ENCODE data around the gene SMARCB1. TPM values are rescaled to one million over a fixed set of nuclear protein-coding genes. Genes with fewer than 3 reads are reported as not detected.

The SMARCB1 gene
- total RNA-seq, 1 experiment from 2014 or later = 136 TPM

DNA sequence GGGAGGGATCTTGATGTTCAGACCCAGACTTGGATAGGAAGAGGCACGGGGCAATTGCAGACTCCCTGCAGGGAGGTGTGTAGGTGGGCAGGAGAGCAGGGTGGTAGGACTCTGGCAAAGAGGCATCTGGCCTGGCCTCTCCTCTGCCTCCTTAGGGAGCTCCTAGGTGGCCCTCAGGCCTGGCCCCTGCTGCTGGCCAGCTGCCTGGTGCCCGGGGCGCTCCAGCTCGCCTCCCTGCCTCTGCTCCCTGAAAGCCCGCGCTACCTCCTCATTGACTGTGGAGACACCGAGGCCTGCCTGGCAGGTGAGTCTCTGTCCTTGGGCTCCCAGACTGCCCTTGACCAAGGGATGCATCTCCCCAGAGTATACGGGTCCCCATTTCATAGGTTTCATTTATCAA, 90.8 kb downstream of the SMARCB1 start:
- no peak overlapping the region for H3K4me2 ChIP-seq (ENCODE audit: insufficient read depth, insufficient read length, low read length)
- H2BK5ac ChIP-seq (ENCODE audit: insufficient read length, low read length) = no peak overlapping the region
- no peaks in the 10 kb centered on the region for H3K9me3 Mint-ChIP-seq
- no peaks in the 10 kb centered on the region for H3K9me3 ChIP-seq (ENCODE audit: control insufficient read depth, low read depth, low read length)
- no peaks in the 10 kb centered on the region for H4K20me1 ChIP-seq (ENCODE audit: control insufficient read depth, insufficient read depth, insufficient read length)
- no peak overlapping the region for H4K91ac ChIP-seq (ENCODE audit: insufficient read length, low read depth, low read length)
- no peak overlapping the region for H2AK5ac ChIP-seq (ENCODE audit: insufficient read length, low read length)
- H3K14ac ChIP-seq (ENCODE audit: insufficient read depth, low read length) = no peak overlapping the region
- H3K4me3 Mint-ChIP-seq = no peak overlapping the region
- no peak for DNase-seq
- H3K27ac Mint-ChIP-seq = no peak overlapping the region
- H3K36me3 Mint-ChIP-seq (ENCODE audit: insufficient read depth in 1 of 3, low read depth in 3 of 3) = peaks cover 8 to 19% (median 10%) of the 10 kb centered on the region in 3 experiments; a peak in 5 of 7 replicates
- no peak overlapping the region for H3K9ac ChIP-seq (ENCODE audit: extremely low read depth, insufficient read length, low read length)
- no peak overlapping the region for H3K4ac ChIP-seq (ENCODE audit: low read depth, low read length)
- H2BK20ac ChIP-seq (ENCODE audit: low read depth, low read length, poor library complexity, severe bottlenecking) = no peak overlapping the region
- H3T11ph ChIP-seq (ENCODE audit: low read length) = no peak overlapping the region
- WGBS (ENCODE audit: extremely low coverage, insufficient read length, low lambda C conversion rate) = no CpG with 5 or more reads among the region's 8 CpGs
- H2BK12ac ChIP-seq (ENCODE audit: insufficient read length, low read depth, low read length) = no peak overlapping the region
- no peaks in the 10 kb centered on the region for H3K23me2 ChIP-seq (ENCODE audit: insufficient read length, low read depth, low read length, poor library complexity, severe bottlenecking)
- no peak overlapping the region for H2AFZ ChIP-seq (ENCODE audit: low read length)
- no peak overlapping the region for H3K56ac ChIP-seq (ENCODE audit: insufficient read length, low read depth, low read length)
- peaks cover 0 to 4% of the 10 kb centered on the region in 2 experiments; a peak in 1 of 4 replicates for H3K4me1 Mint-ChIP-seq
- no peak overlapping the region for H2BK15ac ChIP-seq (ENCODE audit: low read depth, low read length)
- H4K5ac ChIP-seq (ENCODE audit: insufficient read length, low read depth, low read length) = no peak overlapping the region
- H3K23ac ChIP-seq (ENCODE audit: insufficient read length, low read depth, low read length) = no peak overlapping the region
- TF ChIP-seq, protein P1, sequence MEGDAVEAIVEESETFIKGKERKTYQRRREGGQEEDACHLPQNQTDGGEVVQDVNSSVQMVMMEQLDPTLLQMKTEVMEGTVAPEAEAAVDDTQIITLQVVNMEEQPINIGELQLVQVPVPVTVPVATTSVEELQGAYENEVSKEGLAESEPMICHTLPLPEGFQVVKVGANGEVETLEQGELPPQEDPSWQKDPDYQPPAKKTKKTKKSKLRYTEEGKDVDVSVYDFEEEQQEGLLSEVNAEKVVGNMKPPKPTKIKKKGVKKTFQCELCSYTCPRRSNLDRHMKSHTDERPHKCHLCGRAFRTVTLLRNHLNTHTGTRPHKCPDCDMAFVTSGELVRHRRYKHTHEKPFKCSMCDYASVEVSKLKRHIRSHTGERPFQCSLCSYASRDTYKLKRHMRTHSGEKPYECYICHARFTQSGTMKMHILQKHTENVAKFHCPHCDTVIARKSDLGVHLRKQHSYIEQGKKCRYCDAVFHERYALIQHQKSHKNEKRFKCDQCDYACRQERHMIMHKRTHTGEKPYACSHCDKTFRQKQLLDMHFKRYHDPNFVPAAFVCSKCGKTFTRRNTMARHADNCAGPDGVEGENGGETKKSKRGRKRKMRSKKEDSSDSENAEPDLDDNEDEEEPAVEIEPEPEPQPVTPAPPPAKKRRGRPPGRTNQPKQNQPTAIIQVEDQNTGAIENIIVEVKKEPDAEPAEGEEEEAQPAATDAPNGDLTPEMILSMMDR (conservative IDR thresholded peaks at IDR 0.05) = no peak
- H3K4me1 ChIP-seq (ENCODE audit: insufficient read depth, low read length) = no peaks in the 10 kb centered on the region
- no peaks in the 10 kb centered on the region for H3K27me3 Mint-ChIP-seq (ENCODE audit: low read depth)
- H3K27ac ChIP-seq (ENCODE audit: insufficient read length, low read depth, low read length) = no peak overlapping the region
- H2BK120ac ChIP-seq (ENCODE audit: low read depth, low read length, poor library complexity, severe bottlenecking) = no peak overlapping the region
- H3K18ac ChIP-seq (ENCODE audit: insufficient read length, low read depth, low read length) = no peak overlapping the region
- H3K27me3 ChIP-seq (ENCODE audit: insufficient read depth, low read length) = no peaks in the 10 kb centered on the region
- no peaks in the 10 kb centered on the region for H3K79me2 ChIP-seq (ENCODE audit: insufficient read depth, low read length)
- H3K79me1 ChIP-seq (ENCODE audit: insufficient read depth, low read depth, low read length, poor library complexity, severe bottlenecking) = no peaks in the 10 kb centered on the region
- H4K8ac ChIP-seq (replicated peaks; ENCODE audit: insufficient read length, low read depth, low read length) = no peak overlapping the region
